BJ (cell line): ENCODE measurements around the gene BHLHE40. TPM values are rescaled to one million over a fixed set of nuclear protein-coding genes. Genes with fewer than 3 reads are reported as not detected.
A peak's percentile ranks its signal among the peaks of the same experiment; 100 is the strongest.

Experiments
- CTCF ChIA-PET: fragments of 350-600 bp; formaldehyde crosslinking; extraction: SDS; loops from one replicate; lab custom pipeline; 2021; ENCODE audit warnings: antibody characterized with exemption, inconsistent platforms; lab: Yijun Ruan, JAX
- POLR2A ChIA-PET: fragments of 300-600 bp; sonication (Branson Sonifier 250); formaldehyde crosslinking; extraction: SDS; loops from one replicate; lab custom pipeline; 2021; ENCODE audit warnings: antibody characterized with exemption; lab: Charles Lee
- DNase-seq: peaks from one replicate; pipeline ENCODE4 v3.0.0-alpha.2; 2011; ENCODE audit warnings: low read depth
- H3K27me3 ChIP-seq: 2 replicates; pipeline ENCODE4 v1.6.0; 2011; ENCODE audit warnings: low read length; ENCODE audit not compliant: control insufficient read depth, insufficient read depth
- H3K36me3 ChIP-seq: 2 replicates; pipeline ENCODE4 v1.5.1; 2011; ENCODE audit warnings: low read length; ENCODE audit not compliant: control insufficient read depth, insufficient read depth
- H3K4me3 ChIP-seq: 2 replicates; pipeline ENCODE4 v1.5.1; 2011; ENCODE audit warnings: low read depth, mild to moderate bottlenecking, control low read depth, low read length
- CTCF ChIP-seq: IDR thresholded peaks from 2 replicates; pipeline ENCODE4 v1.5.1; 2011; ENCODE audit warnings: low read depth, mild to moderate bottlenecking, control low read depth, inconsistent platforms, low read length, moderate library complexity; ENCODE audit not compliant: insufficient read depth
- polyA plus RNA-seq: library from polyadenylated mRNA; depleted of rRNA; stranded (reverse); fragments of >200 nt; gene quantifications from 2 replicates; pipeline ENCODE4 v1.2.3, GENCODE V29; 2011

BHLHE40 gene
- polyA plus RNA-seq, 1 experiment = 18.8 TPM

DNA sequence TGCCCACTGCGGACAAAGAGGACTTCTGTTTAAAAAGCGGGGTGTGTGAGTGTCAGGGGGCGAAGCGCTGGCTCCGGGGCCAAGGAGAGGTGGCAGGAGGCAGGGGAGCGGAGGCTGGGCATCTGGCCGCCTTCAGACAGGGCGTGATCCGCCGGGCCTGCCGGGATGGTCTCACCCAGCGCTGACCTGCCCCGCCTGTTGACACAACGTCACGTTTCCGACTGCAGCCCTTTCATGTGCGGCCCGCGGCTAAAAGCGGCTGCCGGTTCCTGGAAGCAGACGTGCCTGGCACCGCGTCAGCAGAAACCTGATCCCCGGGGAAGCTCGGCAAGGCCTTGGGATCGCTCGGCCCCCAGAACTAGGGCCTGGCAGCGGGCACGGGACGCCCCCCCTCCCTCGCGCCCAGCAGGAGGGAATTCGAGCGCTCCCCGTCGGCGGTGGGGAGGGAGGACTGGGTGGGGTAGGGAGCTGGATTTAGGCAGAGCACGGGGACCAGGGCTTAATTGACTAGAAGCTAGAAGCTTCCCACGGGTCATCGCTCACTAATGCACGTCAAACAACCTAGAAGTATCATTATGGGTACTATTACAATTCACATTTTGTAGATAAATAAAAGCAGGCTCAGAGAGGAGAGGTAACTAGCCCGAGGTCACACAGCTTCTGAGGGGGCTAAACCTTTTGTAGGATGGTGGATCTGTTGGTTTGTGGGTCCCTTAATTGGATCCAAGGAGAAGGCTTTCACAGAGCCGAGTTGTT is 7.7 kb downstream of the BHLHE40 start:
- Histone ChIP-seq H3K4me3 (peak overlapping the region; percentile 28), H3K36me3 (peaks cover 8% of the 10 kb centered on the region), H3K27me3 (no peaks in the 10 kb centered on the region)
- ChIA-PET POLR2A (interaction anchor here (0.6 kb wide), 1 partner anchor 10 kb away, joined by 3 read pairs; no protein-coding TSS in a partner anchor), CTCF (interaction anchor here (1.0 to 13.6 kb wide), 6 partner anchors 11 to 636 kb away, joined by 3 to 121 read pairs (median 4); no protein-coding TSS in a partner anchor)
- TF ChIP-seq CTCF = no peak
- peak; percentile 94 for DNase-seq

DNA sequence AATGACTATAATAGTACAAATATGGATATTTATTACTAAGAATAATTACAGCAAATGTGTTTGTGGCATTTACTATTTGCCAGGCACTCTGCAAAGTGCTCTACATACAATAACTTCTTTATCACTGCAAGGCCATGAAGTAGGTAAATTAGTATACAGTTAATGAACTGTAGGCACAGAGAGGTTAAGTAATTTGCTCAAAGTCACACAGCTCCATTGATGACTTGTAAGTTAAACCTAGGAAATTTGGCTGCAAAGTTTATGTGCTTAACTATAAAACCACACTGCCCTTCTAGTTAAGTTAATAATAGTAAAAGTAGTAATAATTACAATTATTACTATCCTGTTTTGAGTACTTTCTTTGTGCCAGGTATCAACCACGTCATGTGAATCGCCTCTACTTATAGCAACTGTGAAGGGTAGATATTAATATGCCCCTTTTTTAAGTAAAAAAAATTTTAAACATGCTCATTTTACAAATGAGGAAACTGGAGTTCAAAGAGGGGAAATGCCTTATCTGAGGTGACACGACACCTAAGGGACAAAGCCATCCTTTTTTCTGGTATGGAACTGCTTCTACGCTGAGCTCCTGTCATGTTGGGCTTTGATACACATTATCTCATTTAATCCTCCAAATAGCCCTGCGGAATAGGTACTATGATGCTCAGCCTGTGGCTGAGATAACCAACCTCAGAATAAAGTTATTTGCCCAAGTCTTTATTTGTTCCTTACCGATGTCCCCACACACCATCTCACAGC is 8.5 kb downstream of the BHLHE40 start:
- POLR2A ChIA-PET = interaction anchor here (0.6 kb wide), 1 partner anchor 9 kb away, joined by 3 read pairs; no protein-coding TSS in a partner anchor
- TF ChIP-seq CTCF = no peak
- Histone ChIP-seq H3K4me3 (no peak overlapping the region), H3K36me3 (peaks cover 7% of the 10 kb centered on the region), H3K27me3 (no peaks in the 10 kb centered on the region)
- CTCF ChIA-PET = interaction anchor here (1.0 to 13.6 kb wide), 6 partner anchors 12 to 637 kb away, joined by 3 to 121 read pairs (median 4); no protein-coding TSS in a partner anchor
- DNase-seq = no peak

DNA sequence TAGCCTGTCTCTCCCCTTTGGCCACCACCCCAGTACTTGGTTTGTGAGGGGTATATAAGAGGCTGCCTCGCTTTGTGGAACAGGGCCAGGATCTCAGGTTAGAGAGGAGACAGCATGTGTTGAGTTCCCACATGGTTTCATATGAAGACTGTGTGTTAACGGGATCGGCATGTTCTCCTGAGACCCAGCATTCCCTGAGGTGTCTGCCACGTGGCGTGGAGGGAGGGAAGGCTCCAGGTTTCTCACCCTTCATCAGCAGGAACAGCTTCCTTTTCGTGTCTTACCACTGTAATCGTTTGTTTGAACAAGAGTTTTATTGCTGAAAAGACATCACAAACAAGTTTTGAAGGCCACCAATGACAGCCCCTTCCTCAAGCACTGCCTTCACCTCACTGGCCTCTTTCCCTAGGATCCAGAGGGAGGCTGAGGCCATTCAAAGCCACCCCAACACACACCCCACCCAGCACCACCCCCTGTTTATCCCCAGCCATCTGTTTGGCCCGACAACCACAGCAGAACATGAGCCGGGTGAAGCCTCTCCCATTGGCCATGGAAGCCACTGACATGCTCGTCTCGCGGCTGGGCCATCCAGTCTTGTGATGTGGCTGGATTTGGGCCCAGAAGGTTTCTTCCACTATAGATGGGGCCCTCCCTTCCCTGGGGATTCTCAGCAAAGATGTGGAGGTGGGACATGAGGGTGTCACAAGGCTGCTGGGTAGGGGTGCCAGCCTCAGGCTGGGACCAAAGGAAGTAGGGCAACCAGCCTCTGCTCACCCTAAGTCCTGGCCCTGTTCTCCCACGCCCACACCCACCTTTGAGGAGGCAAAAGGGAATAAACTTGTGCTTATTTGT is 10.0 kb downstream of the BHLHE40 start:
- ChIA-PET POLR2A (no interaction called here), CTCF (interaction anchor here (0.7 kb wide), 1 partner anchor 9 kb away, joined by 3 read pairs; no protein-coding TSS in a partner anchor)
- H3K36me3 ChIP-seq = no peaks in the 10 kb centered on the region
- no peak overlapping the region for H3K4me3 ChIP-seq
- no peaks in the 10 kb centered on the region for H3K27me3 ChIP-seq
- DNase-seq = no peak
- no peak for TF ChIP-seq CTCF

DNA sequence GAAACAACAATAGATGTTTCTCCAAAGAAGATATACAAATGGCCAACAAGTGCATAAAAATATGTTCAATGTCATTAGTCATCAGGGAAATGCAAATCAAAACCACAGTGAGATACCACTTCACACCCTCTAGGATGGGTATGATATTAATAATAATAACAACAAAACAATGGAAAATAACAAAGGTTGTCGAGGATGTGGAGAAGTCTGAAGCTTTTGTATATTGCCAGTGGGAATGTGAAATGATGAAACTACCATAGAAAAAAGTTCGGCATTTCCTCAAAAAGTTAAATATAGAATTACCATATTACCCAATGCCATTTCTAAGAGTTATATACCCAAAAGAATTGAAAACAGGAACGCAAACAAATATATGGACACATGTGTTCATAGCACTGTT is 10.8 kb downstream of the BHLHE40 start:
- ChIA-PET CTCF (no interaction called here), POLR2A (no interaction called here)
- Histone ChIP-seq H3K4me3 (no peak overlapping the region), H3K27me3 (no peaks in the 10 kb centered on the region), H3K36me3 (no peaks in the 10 kb centered on the region)
- no peak for DNase-seq
- TF ChIP-seq CTCF = no peak
